RWPE2 (cell line): ENCODE measurements around the gene MELTF.

Experiments used
- ATAC-seq: fragments of 200-7000 bp; cut with Tn5 transposase; 3 replicates; pipeline ENCODE4 v1.9.1; 2021; ENCODE audit warnings: low read depth
- DNase-seq: peaks from one replicate; pipeline ENCODE4 v3.0.0-alpha.2; 2020; ENCODE audit warnings: low spot score
- H3K27ac ChIP-seq: fragments of 450-650 bp; 2 replicates; pipeline ENCODE4 v1.5.1; 2017; ENCODE audit warnings: mild to moderate bottlenecking; ENCODE audit not compliant: poor library complexity, severe bottlenecking
- H3K27me3 ChIP-seq: fragments of 250-450 bp; sonication (Bioruptor Pico); 2 replicates; pipeline ENCODE4 v1.5.1; 2021; ENCODE audit warnings: mild to moderate bottlenecking, moderate library complexity; ENCODE audit not compliant: insufficient read depth, poor library complexity, severe bottlenecking
- H3K36me3 ChIP-seq: fragments of 250-450 bp; sonication (Bioruptor Pico); 2 replicates; pipeline ENCODE4 v1.5.1; 2020; ENCODE audit warnings: low read depth, mild to moderate bottlenecking, moderate library complexity
- H3K4me1 ChIP-seq: fragments of 250-450 bp; sonication (Bioruptor Pico); 2 replicates; pipeline ENCODE4 v1.5.1; 2021; ENCODE audit warnings: mild to moderate bottlenecking, moderate library complexity; ENCODE audit not compliant: insufficient read depth, poor library complexity, severe bottlenecking
- H3K4me3 ChIP-seq: fragments of 250-450 bp; sonication (Bioruptor Pico); 2 replicates; pipeline ENCODE4 v1.5.1; 2021; ENCODE audit warnings: mild to moderate bottlenecking, moderate library complexity; ENCODE audit not compliant: severe bottlenecking
- H3K9me3 ChIP-seq: fragments of 250-450 bp; sonication (Bioruptor Pico); 2 replicates; pipeline ENCODE4 v1.5.1; 2021; ENCODE audit warnings: mild to moderate bottlenecking, moderate library complexity; ENCODE audit not compliant: severe bottlenecking
- CTCF ChIP-seq: fragments of 450-650 bp; IDR thresholded peaks from one replicate; pipeline ENCODE4 v1.5.1; 2017; ENCODE audit warnings: mild to moderate bottlenecking, moderate library complexity; ENCODE audit not compliant: poor library complexity, severe bottlenecking

Gene MELTF

GRCh38 chr3:197028728-197029510 lies 698 bp downstream of the MELTF start:
- Histone ChIP-seq H3K4me3 (peak overlapping the region; percentile 59), H3K4me1 (peaks cover 11% of the 10 kb centered on the region), H3K27ac (no peak overlapping the region), H3K9me3 (no peaks in the 10 kb centered on the region), H3K27me3 (no peaks in the 10 kb centered on the region), H3K36me3 (no peaks in the 10 kb centered on the region)
- ATAC-seq (no peak), DNase-seq (peak; percentile 61)
- TF ChIP-seq CTCF, result no peak

- Histone ChIP-seq H3K27me3 (no peaks in the 10 kb centered on the region), H3K36me3 (no peaks in the 10 kb centered on the region), H3K4me3 (peak overlapping the region; percentile 59), H3K27ac (no peak overlapping the region), H3K9me3 (no peaks in the 10 kb centered on the region), H3K4me1 (peaks cover 11% of the 10 kb centered on the region)
- TF ChIP-seq CTCF, result no peak
- DNase-seq, result no peak
- no peak for ATAC-seq
These were observed 1.5 kb downstream of the MELTF start for GRCh38 chr3:197027896-197028727.

- ATAC-seq, result no peak
- H3K27me3 ChIP-seq, result no peaks in the 10 kb centered on the region
- DNase-seq, result peak; percentile 78
- no peak overlapping the region for H3K27ac ChIP-seq
- H3K4me1 ChIP-seq, result peaks cover 11% of the 10 kb centered on the region
- no peaks in the 10 kb centered on the region for H3K36me3 ChIP-seq
- no peak overlapping the region for H3K4me3 ChIP-seq
- H3K9me3 ChIP-seq, result no peaks in the 10 kb centered on the region
- no peak for TF ChIP-seq CTCF
These were observed 2.3 kb downstream of the MELTF start for GRCh38 chr3:197027151-197027895.

GRCh38 chr3:197026481-197026866 lies 3.1 kb downstream of the MELTF start:
- Histone ChIP-seq H3K4me3 (no peak overlapping the region), H3K27ac (no peak overlapping the region)
- no peak for TF ChIP-seq CTCF

More at GRCh38 chr3:197026481-197026866, 3.1 kb downstream of the MELTF start:
- no peak for ATAC-seq
- no peaks in the 10 kb centered on the region for H3K27me3 ChIP-seq
- peaks cover 4% of the 10 kb centered on the region for H3K4me1 ChIP-seq
- DNase-seq, result peak; percentile 46
- H3K36me3 ChIP-seq, result no peaks in the 10 kb centered on the region
- H3K9me3 ChIP-seq, result no peaks in the 10 kb centered on the region
